Suppressor macrophage treated with lipopolysaccharide for 4 hours (primary cell): Measurements from ENCODE around the gene SON.
"Not testable (repeated sequence)": the region's sequence is repeated elsewhere in the genome, so short reads cannot be mapped to it uniquely, and the experiment has no call there.

Experiments
- DNase-seq: peaks from one replicate; pipeline ENCODE4 v3.0.0-alpha.2; 2020

SON gene

GRCh38 chr21:33546086-33546485 is 3.2 kb downstream of the SON start:
- DNase-seq, result peak; percentile 52

GRCh38 chr21:33549848-33550771 is 7.3 kb downstream of the SON start:
- no peak for DNase-seq

- no peak for DNase-seq
Measured at GRCh38 chr21:33550772-33551660, 8.2 kb downstream of the SON start.

GRCh38 chr21:33551664-33552063 is 8.8 kb downstream of the SON start:
- no peak for DNase-seq

GRCh38 chr21:33552093-33552998 is 9.5 kb downstream of the SON start:
- DNase-seq, result peak; percentile 39

GRCh38 chr21:33552999-33553598 is 10.3 kb downstream of the SON start:
- DNase-seq, result no peak

GRCh38 chr21:33554236-33554981 is 11.6 kb downstream of the SON start:
- no peak for DNase-seq

- DNase-seq, result no peak
Measured at GRCh38 chr21:33554982-33555344, 12.1 kb downstream of the SON start.

GRCh38 chr21:33557447-33557846 is 14.6 kb downstream of the SON start:
- DNase-seq, result no peak

GRCh38 chr21:33558777-33559421 is 16.1 kb downstream of the SON start:
- DNase-seq, result no peak

GRCh38 chr21:33559813-33560212 is 17.0 kb downstream of the SON start:
- DNase-seq, result no peak

- DNase-seq, result no peak
Measured at GRCh38 chr21:33560965-33561364, 18.1 kb downstream of the SON start.

- no peak for DNase-seq
Measured at GRCh38 chr21:33561373-33561772, 18.5 kb downstream of the SON start.

GRCh38 chr21:33562389-33562788 is 19.6 kb downstream of the SON start:
- DNase-seq, result no peak

- no peak for DNase-seq
Measured at GRCh38 chr21:33566514-33566913, 23.7 kb downstream of the SON start.

- DNase-seq, result no peak
Measured at GRCh38 chr21:33567914-33568313, 25.1 kb downstream of the SON start.

GRCh38 chr21:33568448-33568847 is 25.6 kb downstream of the SON start:
- DNase-seq, result no peak

- DNase-seq, result no peak
Measured at GRCh38 chr21:33569991-33570390, 27.2 kb downstream of the SON start.

- DNase-seq, result no peak
Measured at GRCh38 chr21:33572350-33572749, 29.5 kb downstream of the SON start.

- not testable (repeated sequence) for DNase-seq
Measured at GRCh38 chr21:33576741-33577141, 33.9 kb downstream of the SON start.

- no peak for DNase-seq
Measured at GRCh38 chr21:33578214-33578613, 35.4 kb downstream of the SON start.
